ENCODE results near the gene NHERF2.

- TF ChIP-seq POLR2A (IDR thresholded peaks at IDR 0.05): no peak
- TF ChIP-seq, protein P1, sequence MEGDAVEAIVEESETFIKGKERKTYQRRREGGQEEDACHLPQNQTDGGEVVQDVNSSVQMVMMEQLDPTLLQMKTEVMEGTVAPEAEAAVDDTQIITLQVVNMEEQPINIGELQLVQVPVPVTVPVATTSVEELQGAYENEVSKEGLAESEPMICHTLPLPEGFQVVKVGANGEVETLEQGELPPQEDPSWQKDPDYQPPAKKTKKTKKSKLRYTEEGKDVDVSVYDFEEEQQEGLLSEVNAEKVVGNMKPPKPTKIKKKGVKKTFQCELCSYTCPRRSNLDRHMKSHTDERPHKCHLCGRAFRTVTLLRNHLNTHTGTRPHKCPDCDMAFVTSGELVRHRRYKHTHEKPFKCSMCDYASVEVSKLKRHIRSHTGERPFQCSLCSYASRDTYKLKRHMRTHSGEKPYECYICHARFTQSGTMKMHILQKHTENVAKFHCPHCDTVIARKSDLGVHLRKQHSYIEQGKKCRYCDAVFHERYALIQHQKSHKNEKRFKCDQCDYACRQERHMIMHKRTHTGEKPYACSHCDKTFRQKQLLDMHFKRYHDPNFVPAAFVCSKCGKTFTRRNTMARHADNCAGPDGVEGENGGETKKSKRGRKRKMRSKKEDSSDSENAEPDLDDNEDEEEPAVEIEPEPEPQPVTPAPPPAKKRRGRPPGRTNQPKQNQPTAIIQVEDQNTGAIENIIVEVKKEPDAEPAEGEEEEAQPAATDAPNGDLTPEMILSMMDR (IDR thresholded peaks at IDR 0.05): no peak
Observed at GRCh38 chr16:2076072-2076865, 49.6 kb downstream of the NHERF2 start.

Measured in uterus (tissue), 2 donors.